ENCODE data around the gene FAM98B. TPM values are rescaled to one million over a fixed set of nuclear protein-coding genes. Genes with fewer than 3 reads are reported as not detected.

Gene FAM98B
- total and polyA plus RNA-seq, 2 of the 8 experiments (the other 6 are each of a cell fraction or from before 2014, with no cell fraction given) = 5.9 to 48.4 TPM

- no peak overlapping the region for H4K8ac ChIP-seq (ENCODE audit: extremely low read depth, insufficient read depth, low read length)
- no peak overlapping the region for H2BK20ac ChIP-seq (ENCODE audit: low read length)
- CTCF ChIA-PET (ENCODE audit: partially characterized antibody) = no interaction called here
- H4K91ac ChIP-seq (replicated peaks; ENCODE audit: insufficient read length, low read length) = no peak overlapping the region
- H3K18ac ChIP-seq (ENCODE audit: extremely low read depth, low read length) = no peak overlapping the region
- no peak overlapping the region for H2AK5ac ChIP-seq (ENCODE audit: low read depth, low read length)
- H3K14ac ChIP-seq (ENCODE audit: insufficient read length) = no peak overlapping the region
- H3K36me3 ChIP-seq (ENCODE audit: control insufficient read depth in 2 of 4, insufficient read depth in 4 of 4, low read length in 3 of 4) = peaks cover 0 to 16% (median 2%) of the 10 kb centered on the region in 4 experiments; a peak in 2 of 8 replicates
- H3K79me2 ChIP-seq (ENCODE audit: control insufficient read depth in 1 of 2, insufficient read depth in 2 of 2, low read length in 2 of 2) = no peaks in the 10 kb centered on the region
- FAIRE-seq (no peak), DNase-seq (ENCODE audit: low read depth in 1 of 2, low spot score in 2 of 2) (no peak)
- H3K4me1 ChIP-seq (replicated peaks in 1 of 4; ENCODE audit: control insufficient read depth in 3 of 4, insufficient read depth in 4 of 4, low read length in 3 of 4) = no peaks in the 10 kb centered on the region
- no peaks in the 10 kb centered on the region for H3K23me2 ChIP-seq (ENCODE audit: low read depth, low read length)
- H3K27me3 ChIP-seq (replicated peaks in 1 of 4; ENCODE audit: control insufficient read depth in 3 of 4, extremely low read depth in 1 of 4, insufficient read depth in 3 of 4, low read length in 3 of 4) = no peaks in the 10 kb centered on the region
- H2BK15ac ChIP-seq (ENCODE audit: low read length) = no peak overlapping the region
- H2BK5ac ChIP-seq (ENCODE audit: low read depth, low read length) = no peak overlapping the region
- H2BK12ac ChIP-seq (ENCODE audit: low read depth, low read length) = no peak overlapping the region
- POLR2A ChIA-PET (ENCODE audit: partially characterized antibody) = interaction anchor here (0.9 kb wide), 1 partner anchor 33 kb away, joined by 3 read pairs; the partner anchor contains the start of gene FAM98B
- H3K4me2 ChIP-seq (ENCODE audit: insufficient read depth in 1 of 2, low read depth in 2 of 2, low read length in 2 of 2) = no peak overlapping the region
- H4K5ac ChIP-seq (ENCODE audit: insufficient read length, low read depth, low read length) = no peak overlapping the region
- no peak overlapping the region for H3K27ac ChIP-seq (ENCODE audit: low read depth, low read length)
- no peak overlapping the region for H3K9ac ChIP-seq (replicated peaks in 1 of 4; ENCODE audit: extremely low read depth in 1 of 4, low read depth in 3 of 4, low read length in 3 of 4)
- WGBS, 2 experiments (ENCODE audit: extremely low coverage in 1 of 2, insufficient coverage in 1 of 2, insufficient read length in 1 of 2, insufficient replicate concordance in 2 of 2, low coverage in 1 of 2, low lambda C conversion rate in 2 of 2, missing lambda C conversion rate in 1 of 2) = 91% methylated on average over 2 of the region's 2 CpGs; no CpG with 5 or more reads in 1 of the 2 experiments
- H2BK120ac ChIP-seq (replicated peaks; ENCODE audit: low read depth, low read length) = no peak overlapping the region
- H3K4ac ChIP-seq (replicated peaks; ENCODE audit: insufficient read length, low read depth, low read length) = no peak overlapping the region
- TF ChIP-seq E2F6 (IDR thresholded peaks at IDR 0.05) (no peak), SIRT6 (IDR thresholded peaks at IDR 0.05; ENCODE audit: low read length) (no peak), GTF2F1 (IDR thresholded peaks at IDR 0.05; ENCODE audit: borderline replicate concordance, low read depth, low read length) (no peak), SIX5 (IDR thresholded peaks at IDR 0.05; ENCODE audit: low read depth, low read length) (no peak), CREB1 (IDR thresholded peaks at IDR 0.05) (no peak), NRF1 (IDR thresholded peaks at IDR 0.05; ENCODE audit: low read depth, low read length) (no peak), CTBP2 (IDR thresholded peaks at IDR 0.05; ENCODE audit: borderline replicate concordance, insufficient read depth, insufficient read length, low read length) (no peak), SP2 (IDR thresholded peaks at IDR 0.05; ENCODE audit: low read length) (no peak)
- H3K79me1 ChIP-seq (ENCODE audit: low read depth, low read length) = no peaks in the 10 kb centered on the region
- no peaks in the 10 kb centered on the region for H4K20me1 ChIP-seq (replicated peaks in 1 of 2; ENCODE audit: control insufficient read depth in 1 of 2, insufficient read depth in 2 of 2, low read length in 2 of 2)
- no peak overlapping the region for H2AFZ ChIP-seq (ENCODE audit: low read length)
- H3K23ac ChIP-seq (ENCODE audit: insufficient read length) = no peak overlapping the region
- no peak overlapping the region for H3K4me3 ChIP-seq (ENCODE audit: extremely low read depth in 1 of 4, insufficient read depth in 2 of 4, low read depth in 3 of 4, low read length in 4 of 4)
- H3K56ac ChIP-seq (replicated peaks; ENCODE audit: insufficient read length, low read depth, low read length) = no peak overlapping the region
- no peaks in the 10 kb centered on the region for H3K9me3 ChIP-seq (ENCODE audit: insufficient read depth in 2 of 2, low read depth in 1 of 2, low read length in 1 of 2)
Measured at GRCh38 chr15:38486936-38487335, 33.0 kb downstream of the FAM98B start.
